HepG2 (cell line): Measurements from ENCODE around the gene GDPGP1. TPM values are rescaled to one million over a fixed set of nuclear protein-coding genes. Genes with fewer than 3 reads are reported as not detected.

Source experiments
- GABPA ChIP-seq, 2 experiments: IDR thresholded peaks; 2 replicates each; pipeline ENCODE4 v1.6.1; 2011 to 2016; ENCODE audit warnings: low read depth in 2 of 2, low read length in 1 of 2, missing biosample characterization in 1 of 2, missing genetic modification characterization in 1 of 2
- JUN ChIP-seq: sonication (generic); formaldehyde crosslinking; IDR thresholded peaks from 2 replicates; pipeline ENCODE4 v1.4.0; 2020; ENCODE audit warnings: mild to moderate bottlenecking, missing genetic modification reagents
- RFXANK ChIP-seq: IDR thresholded peaks from 2 replicates; pipeline ENCODE4 v1.6.1; 2016
- SKIL ChIP-seq: sonication (generic); formaldehyde crosslinking; IDR thresholded peaks from 2 replicates; pipeline ENCODE4 v1.8.0; 2022; ENCODE audit warnings: missing genetic modification reagents, mild to moderate bottlenecking, moderate library complexity, borderline replicate concordance
- SRF ChIP-seq: IDR thresholded peaks from 2 replicates; pipeline ENCODE4 v1.6.1; 2011; ENCODE audit warnings: mild to moderate bottlenecking, low read depth, low read length, moderate library complexity
- TCF7 ChIP-seq: sonication (generic); IDR thresholded peaks from 2 replicates; pipeline ENCODE4 v1.6.1; 2016; ENCODE audit warnings: antibody characterized with exemption, low read depth
- polyA plus RNA-seq, 8 experiments: library from polyadenylated mRNA; depleted of rRNA in 3 of 8; stranded (reverse) in 7 of 8; unstranded in 1 of 8; fragments of >200 nt; fragmentation: Illumina TruSeq in 4 of 8; extraction: Trizol in 4 of 8; gene quantifications; 2 replicates each; pipeline versions ENCODE4 v1.2.1 to v1.2.3, GENCODE V29; 2011 to 2016; ENCODE audit warnings: low read depth in 4 of 8, missing spikeins in 1 of 8, mixed read lengths in 1 of 8; ENCODE audit not compliant: insufficient read depth in 1 of 8
- total RNA-seq, 5 experiments: library from RNA; depleted of rRNA; stranded (reverse); fragments of >200 nt; fragmentation: Illumina TruSeq; extraction: Trizol; gene quantifications; 2 replicates each; pipeline ENCODE4 v1.2.3, GENCODE V29; 2016; ENCODE audit warnings: low read depth in 1 of 5
- TF ChIP-seq, protein P1 (sequence below): sonication (generic); formaldehyde crosslinking; IDR thresholded peaks from 2 replicates; pipeline ENCODE4 v1.9.0; 2021; ENCODE audit warnings: missing genetic modification reagents, mild to moderate bottlenecking, borderline replicate concordance
- TF ChIP-seq, protein P2 (sequence below): sonication (generic); formaldehyde crosslinking; IDR thresholded peaks from 2 replicates; pipeline ENCODE4 v1.8.0; 2022; ENCODE audit warnings: mild to moderate bottlenecking, missing genetic modification reagents
- TF ChIP-seq, protein P3 (sequence below): sonication (generic); formaldehyde crosslinking; IDR thresholded peaks from 2 replicates; pipeline ENCODE4 v1.5.1; 2020; ENCODE audit warnings: missing genetic modification reagents, mild to moderate bottlenecking, borderline replicate concordance
- TF ChIP-seq, protein P4 (sequence below): sonication (generic); formaldehyde crosslinking; IDR thresholded peaks from 2 replicates; pipeline ENCODE4 v1.4.0; 2020; ENCODE audit warnings: missing genetic modification reagents, borderline replicate concordance
- TF ChIP-seq, protein P5 (sequence below): sonication (generic); formaldehyde crosslinking; IDR thresholded peaks from 2 replicates; pipeline ENCODE4 v1.4.0; 2020; ENCODE audit warnings: low read depth, missing genetic modification reagents

GDPGP1 gene
- total and polyA plus RNA-seq, 2 of the 13 experiments (the other 11 are each of a cell fraction or from before 2014, with no cell fraction given): 1.5 to 4.3 TPM

- TF ChIP-seq, protein P1, sequence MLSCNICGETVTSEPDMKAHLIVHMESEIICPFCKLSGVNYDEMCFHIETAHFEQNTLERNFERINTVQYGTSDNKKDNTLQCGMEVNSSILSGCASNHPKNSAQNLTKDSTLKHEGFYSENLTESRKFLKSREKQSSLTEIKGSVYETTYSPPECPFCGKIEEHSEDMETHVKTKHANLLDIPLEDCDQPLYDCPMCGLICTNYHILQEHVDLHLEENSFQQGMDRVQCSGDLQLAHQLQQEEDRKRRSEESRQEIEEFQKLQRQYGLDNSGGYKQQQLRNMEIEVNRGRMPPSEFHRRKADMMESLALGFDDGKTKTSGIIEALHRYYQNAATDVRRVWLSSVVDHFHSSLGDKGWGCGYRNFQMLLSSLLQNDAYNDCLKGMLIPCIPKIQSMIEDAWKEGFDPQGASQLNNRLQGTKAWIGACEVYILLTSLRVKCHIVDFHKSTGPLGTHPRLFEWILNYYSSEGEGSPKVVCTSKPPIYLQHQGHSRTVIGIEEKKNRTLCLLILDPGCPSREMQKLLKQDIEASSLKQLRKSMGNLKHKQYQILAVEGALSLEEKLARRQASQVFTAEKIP (CRISPR knock-in tag): no peak
- TF ChIP-seq TCF7: no peak
- TF ChIP-seq JUN (CRISPR knock-in tag): 0 out of 2 replicates have a peak, but pooled peaks have one; percentile 49
- TF ChIP-seq GABPA (IDR thresholded peaks at IDR 0.05; ENCODE audit: low read depth, low read length): no peak
- TF ChIP-seq GABPA (CRISPR knock-in tag; IDR thresholded peaks at IDR 0.05; ENCODE audit: low read depth): peak; percentile 26; the same call in 1 of the 2 replicates
- TF ChIP-seq, protein P2, sequence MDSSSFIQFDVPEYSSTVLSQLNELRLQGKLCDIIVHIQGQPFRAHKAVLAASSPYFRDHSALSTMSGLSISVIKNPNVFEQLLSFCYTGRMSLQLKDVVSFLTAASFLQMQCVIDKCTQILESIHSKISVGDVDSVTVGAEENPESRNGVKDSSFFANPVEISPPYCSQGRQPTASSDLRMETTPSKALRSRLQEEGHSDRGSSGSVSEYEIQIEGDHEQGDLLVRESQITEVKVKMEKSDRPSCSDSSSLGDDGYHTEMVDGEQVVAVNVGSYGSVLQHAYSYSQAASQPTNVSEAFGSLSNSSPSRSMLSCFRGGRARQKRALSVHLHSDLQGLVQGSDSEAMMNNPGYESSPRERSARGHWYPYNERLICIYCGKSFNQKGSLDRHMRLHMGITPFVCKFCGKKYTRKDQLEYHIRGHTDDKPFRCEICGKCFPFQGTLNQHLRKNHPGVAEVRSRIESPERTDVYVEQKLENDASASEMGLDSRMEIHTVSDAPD: no peak
- TF ChIP-seq SRF: no peak
- TF ChIP-seq SKIL (CRISPR knock-in tag): no peak
- TF ChIP-seq, protein P3, sequence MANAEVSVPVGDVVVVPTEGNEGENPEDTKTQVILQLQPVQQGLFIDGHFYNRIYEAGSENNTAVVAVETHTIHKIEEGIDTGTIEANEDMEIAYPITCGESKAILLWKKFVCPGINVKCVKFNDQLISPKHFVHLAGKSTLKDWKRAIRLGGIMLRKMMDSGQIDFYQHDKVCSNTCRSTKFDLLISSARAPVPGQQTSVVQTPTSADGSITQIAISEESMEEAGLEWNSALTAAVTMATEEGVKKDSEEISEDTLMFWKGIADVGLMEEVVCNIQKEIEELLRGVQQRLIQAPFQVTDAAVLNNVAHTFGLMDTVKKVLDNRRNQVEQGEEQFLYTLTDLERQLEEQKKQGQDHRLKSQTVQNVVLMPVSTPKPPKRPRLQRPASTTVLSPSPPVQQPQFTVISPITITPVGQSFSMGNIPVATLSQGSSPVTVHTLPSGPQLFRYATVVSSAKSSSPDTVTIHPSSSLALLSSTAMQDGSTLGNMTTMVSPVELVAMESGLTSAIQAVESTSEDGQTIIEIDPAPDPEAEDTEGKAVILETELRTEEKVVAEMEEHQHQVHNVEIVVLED (CRISPR knock-in tag): peak; percentile 76
- TF ChIP-seq, protein P4, sequence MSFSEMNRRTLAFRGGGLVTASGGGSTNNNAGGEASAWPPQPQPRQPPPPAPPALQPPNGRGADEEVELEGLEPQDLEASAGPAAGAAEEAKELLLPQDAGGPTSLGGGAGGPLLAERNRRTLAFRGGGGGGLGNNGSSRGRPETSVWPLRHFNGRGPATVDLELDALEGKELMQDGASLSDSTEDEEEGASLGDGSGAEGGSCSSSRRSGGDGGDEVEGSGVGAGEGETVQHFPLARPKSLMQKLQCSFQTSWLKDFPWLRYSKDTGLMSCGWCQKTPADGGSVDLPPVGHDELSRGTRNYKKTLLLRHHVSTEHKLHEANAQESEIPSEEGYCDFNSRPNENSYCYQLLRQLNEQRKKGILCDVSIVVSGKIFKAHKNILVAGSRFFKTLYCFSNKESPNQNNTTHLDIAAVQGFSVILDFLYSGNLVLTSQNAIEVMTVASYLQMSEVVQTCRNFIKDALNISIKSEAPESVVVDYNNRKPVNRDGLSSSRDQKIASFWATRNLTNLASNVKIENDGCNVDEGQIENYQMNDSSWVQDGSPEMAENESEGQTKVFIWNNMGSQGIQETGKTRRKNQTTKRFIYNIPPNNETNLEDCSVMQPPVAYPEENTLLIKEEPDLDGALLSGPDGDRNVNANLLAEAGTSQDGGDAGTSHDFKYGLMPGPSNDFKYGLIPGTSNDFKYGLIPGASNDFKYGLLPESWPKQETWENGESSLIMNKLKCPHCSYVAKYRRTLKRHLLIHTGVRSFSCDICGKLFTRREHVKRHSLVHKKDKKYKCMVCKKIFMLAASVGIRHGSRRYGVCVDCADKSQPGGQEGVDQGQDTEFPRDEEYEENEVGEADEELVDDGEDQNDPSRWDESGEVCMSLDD (CRISPR knock-in tag): no peak
- no peak for TF ChIP-seq RFXANK (CRISPR knock-in tag)
- TF ChIP-seq, protein P5, sequence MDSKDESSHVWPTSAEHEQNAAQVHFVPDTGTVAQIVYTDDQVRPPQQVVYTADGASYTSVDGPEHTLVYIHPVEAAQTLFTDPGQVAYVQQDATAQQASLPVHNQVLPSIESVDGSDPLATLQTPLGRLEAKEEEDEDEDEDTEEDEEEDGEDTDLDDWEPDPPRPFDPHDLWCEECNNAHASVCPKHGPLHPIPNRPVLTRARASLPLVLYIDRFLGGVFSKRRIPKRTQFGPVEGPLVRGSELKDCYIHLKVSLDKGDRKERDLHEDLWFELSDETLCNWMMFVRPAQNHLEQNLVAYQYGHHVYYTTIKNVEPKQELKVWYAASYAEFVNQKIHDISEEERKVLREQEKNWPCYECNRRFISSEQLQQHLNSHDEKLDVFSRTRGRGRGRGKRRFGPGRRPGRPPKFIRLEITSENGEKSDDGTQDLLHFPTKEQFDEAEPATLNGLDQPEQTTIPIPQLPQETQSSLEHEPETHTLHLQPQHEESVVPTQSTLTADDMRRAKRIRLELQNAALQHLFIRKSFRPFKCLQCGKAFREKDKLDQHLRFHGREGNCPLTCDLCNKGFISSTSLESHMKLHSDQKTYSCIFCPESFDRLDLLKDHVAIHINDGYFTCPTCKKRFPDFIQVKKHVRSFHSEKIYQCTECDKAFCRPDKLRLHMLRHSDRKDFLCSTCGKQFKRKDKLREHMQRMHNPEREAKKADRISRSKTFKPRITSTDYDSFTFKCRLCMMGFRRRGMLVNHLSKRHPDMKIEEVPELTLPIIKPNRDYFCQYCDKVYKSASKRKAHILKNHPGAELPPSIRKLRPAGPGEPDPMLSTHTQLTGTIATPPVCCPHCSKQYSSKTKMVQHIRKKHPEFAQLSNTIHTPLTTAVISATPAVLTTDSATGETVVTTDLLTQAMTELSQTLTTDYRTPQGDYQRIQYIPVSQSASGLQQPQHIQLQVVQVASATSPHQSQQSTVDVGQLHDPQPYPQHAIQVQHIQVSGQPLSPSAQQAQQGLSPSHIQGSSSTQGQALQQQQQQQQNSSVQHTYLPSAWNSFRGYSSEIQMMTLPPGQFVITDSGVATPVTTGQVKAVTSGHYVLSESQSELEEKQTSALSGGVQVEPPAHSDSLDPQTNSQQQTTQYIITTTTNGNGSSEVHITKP: no peak
Measured at GRCh38 chr15:90234096-90234988, at the start of gene GDPGP1 (continued).
